ENCODE data around the gene ARHGAP21. TPM values are rescaled to one million over a fixed set of nuclear protein-coding genes. Genes with fewer than 3 reads are reported as not detected.

The ARHGAP21 gene
- total and polyA plus RNA-seq, 9 of the 15 experiments (the other 6 are each of a cell fraction or from before 2014, with no cell fraction given): 13.6 to 145 (median 60.8) TPM

- no peak for TF ChIP-seq LEF1 (IDR thresholded peaks at IDR 0.05)
- no peak for TF ChIP-seq ZKSCAN8 (CRISPR knock-in tag; IDR thresholded peaks at IDR 0.05)
- TF ChIP-seq EP400 (IDR thresholded peaks at IDR 0.05): no peak
- TF ChIP-seq ZNF707 (CRISPR knock-in tag; conservative IDR thresholded peaks at IDR 0.05): no peak
- no peak for TF ChIP-seq ZNF316 (IDR thresholded peaks at IDR 0.05)
- no peak for TF ChIP-seq AFF1 (IDR thresholded peaks at IDR 0.05; ENCODE audit: low read depth in 1 of 2, partially characterized antibody in 2 of 2)
- TF ChIP-seq DNMT1 (IDR thresholded peaks at IDR 0.05): no peak
- TF ChIP-seq KAT8 (IDR thresholded peaks at IDR 0.05; ENCODE audit: low read depth): no peak
- no peak for TF ChIP-seq HLTF (IDR thresholded peaks at IDR 0.05)
- no peak for TF ChIP-seq ZNF696 (CRISPR knock-in tag; conservative IDR thresholded peaks at IDR 0.05)
- no peak for TF ChIP-seq RBM25 (IDR thresholded peaks at IDR 0.05; ENCODE audit: low read depth, low read length, severe bottlenecking)
- no peak for TF ChIP-seq ARID1B (IDR thresholded peaks at IDR 0.05)
- no peak for TF ChIP-seq SNAPC5 (CRISPR knock-in tag; IDR thresholded peaks at IDR 0.05)
- TF ChIP-seq ZNF280A (IDR thresholded peaks at IDR 0.05; ENCODE audit: low read depth, partially characterized antibody): no peak
- no peak for TF ChIP-seq MEF2A (IDR thresholded peaks at IDR 0.05; ENCODE audit: control insufficient read depth, low read depth, low read length)
- no TSS peak for BruUV-seq (replicated peaks)
Observed at GRCh38 chr10:24589265-24589664, 134.4 kb downstream of the ARHGAP21 start.

More at GRCh38 chr10:24589265-24589664, 134.4 kb downstream of the ARHGAP21 start:
- intact Hi-C loops (cut with micrococcal nuclease) (no loop called here), in situ Hi-C loops (cut with MboI) (no loop called here)
- no peaks in the 10 kb centered on the region for H3K9me3 ChIP-seq (replicated peaks; ENCODE audit: control insufficient read depth, insufficient read depth, low read depth, low read length)
- 82% methylated on average over 2 of the region's 2 CpGs for WGBS (ENCODE audit: insufficient coverage, low coverage, missing lambda C conversion rate)
- ChIA-PET CTCF (ENCODE audit: low intra/inter-chr PET ratio) (no interaction called here), POLR2A (interaction anchor here (0.9 kb wide), 1 partner anchor 14 kb away, joined by 3 read pairs; no protein-coding TSS in a partner anchor)
- no peak overlapping the region for H3K4me2 ChIP-seq (ENCODE audit: insufficient read depth, low read length)
- no peaks in the 10 kb centered on the region for H3K27me3 ChIP-seq (ENCODE audit: control insufficient read depth in 2 of 2, insufficient read depth in 2 of 2, low read length in 2 of 2)
- FAIRE-seq: no peak
- peaks cover 84% of the 10 kb centered on the region for H3K36me3 ChIP-seq (ENCODE audit: control insufficient read depth, insufficient read depth, low read length)
- no peak for DNase-seq (ENCODE audit: extremely low read depth in 1 of 4, low spot score in 3 of 4)
- no peaks in the 10 kb centered on the region for H3K9me1 ChIP-seq (ENCODE audit: control insufficient read depth, insufficient read depth, low read length)
- no peak overlapping the region for H3K4me3 ChIP-seq
- H3K79me2 ChIP-seq (ENCODE audit: control insufficient read depth, insufficient read depth, low read length): no peaks in the 10 kb centered on the region
- H2AFZ ChIP-seq (ENCODE audit: low read depth, low read length): no peak overlapping the region
- ATAC-seq: no peak
- no peaks in the 10 kb centered on the region for H3K4me1 ChIP-seq (replicated peaks in 1 of 2; ENCODE audit: control insufficient read depth in 2 of 2, insufficient read depth in 2 of 2, low read length in 2 of 2)
- H3K27ac ChIP-seq (ENCODE audit: extremely low read depth, low read depth, low read length): no peak overlapping the region
- no peaks in the 10 kb centered on the region for H4K20me1 ChIP-seq (replicated peaks; ENCODE audit: control insufficient read depth, insufficient read depth, low read length)
- no peak overlapping the region for H3K9ac ChIP-seq (ENCODE audit: insufficient read depth in 1 of 2, low read depth in 2 of 2, low read length in 2 of 2)
